ENCODE measurements around the gene SLC25A33. TPM values are rescaled to one million over a fixed set of nuclear protein-coding genes. Genes with fewer than 3 reads are reported as not detected.

SLC25A33 gene
- total and polyA plus RNA-seq, 2 of the 8 experiments (the other 6 are each of a cell fraction or from before 2014, with no cell fraction given): 7.8 to 12.8 TPM

- H3K4me3 ChIP-seq (ENCODE audit: extremely low read depth in 1 of 4, insufficient read depth in 2 of 4, low read depth in 3 of 4, low read length in 4 of 4): no peak overlapping the region
- TF ChIP-seq CREB1 (IDR thresholded peaks at IDR 0.05) (no peak), RBBP5 (IDR thresholded peaks at IDR 0.05; ENCODE audit: borderline replicate concordance, low read depth, low read length) (no peak), PHF8 (conservative IDR thresholded peaks at IDR 0.05; ENCODE audit: low read depth, low read length) (no peak), SP4 (IDR thresholded peaks at IDR 0.05; ENCODE audit: low read length) (no peak), KDM5A (IDR thresholded peaks at IDR 0.05; ENCODE audit: low read length) (no peak)
Measured at GRCh38 chr1:9612871-9613624, 73.8 kb downstream of the SLC25A33 start.

More at GRCh38 chr1:9612871-9613624, 73.8 kb downstream of the SLC25A33 start:
- no peak overlapping the region for H3K14ac ChIP-seq (ENCODE audit: insufficient read length)
- H3K56ac ChIP-seq (replicated peaks; ENCODE audit: insufficient read length, low read depth, low read length): no peak overlapping the region
- H3K9me3 ChIP-seq (ENCODE audit: insufficient read depth in 2 of 2, low read depth in 1 of 2, low read length in 1 of 2): no peaks in the 10 kb centered on the region
- H3K18ac ChIP-seq (ENCODE audit: extremely low read depth, low read length): no peak overlapping the region
- no peak for FAIRE-seq
- no peak overlapping the region for H2AFZ ChIP-seq (ENCODE audit: low read length)
- no peak overlapping the region for H3K4ac ChIP-seq (replicated peaks; ENCODE audit: insufficient read length, low read depth, low read length)
- no peak overlapping the region for H3K9ac ChIP-seq (replicated peaks in 1 of 4; ENCODE audit: extremely low read depth in 1 of 4, low read depth in 3 of 4, low read length in 3 of 4)
- H2BK20ac ChIP-seq (ENCODE audit: low read length): no peak overlapping the region
- H4K5ac ChIP-seq (ENCODE audit: insufficient read length, low read depth, low read length): no peak overlapping the region
- H4K8ac ChIP-seq (ENCODE audit: extremely low read depth, insufficient read depth, low read length): no peak overlapping the region
- H3K23me2 ChIP-seq (ENCODE audit: low read depth, low read length): no peaks in the 10 kb centered on the region
- 93% methylated on average over 20 of the region's 20 CpGs; no CpG with 5 or more reads in 1 of the 2 experiments for WGBS, 2 experiments (ENCODE audit: extremely low coverage in 1 of 2, insufficient coverage in 1 of 2, insufficient read length in 1 of 2, insufficient replicate concordance in 2 of 2, low coverage in 1 of 2, low lambda C conversion rate in 2 of 2, missing lambda C conversion rate in 1 of 2)
- H3K36me3 ChIP-seq (ENCODE audit: control insufficient read depth in 2 of 4, insufficient read depth in 4 of 4, low read length in 3 of 4): peaks cover 4 to 24% (median 17%) of the 10 kb centered on the region in 4 experiments; a peak in 5 of 8 replicates
- H3K79me2 ChIP-seq (ENCODE audit: control insufficient read depth in 1 of 2, insufficient read depth in 2 of 2, low read length in 2 of 2): no peaks in the 10 kb centered on the region
- no peak overlapping the region for H4K91ac ChIP-seq (replicated peaks; ENCODE audit: insufficient read length, low read length)
- no peak overlapping the region for H3K23ac ChIP-seq (ENCODE audit: insufficient read length)
- no peak overlapping the region for H2BK120ac ChIP-seq (replicated peaks; ENCODE audit: low read depth, low read length)
- H3K27me3 ChIP-seq (replicated peaks in 1 of 4; ENCODE audit: control insufficient read depth in 3 of 4, extremely low read depth in 1 of 4, insufficient read depth in 3 of 4, low read length in 3 of 4): no peaks in the 10 kb centered on the region
- ChIA-PET CTCF (ENCODE audit: partially characterized antibody) (interaction anchor here (1.1 to 6.7 kb wide), 6 partner anchors 8 to 108 kb away, joined by 3 to 77 read pairs (median 4); no protein-coding TSS in a partner anchor), POLR2A (ENCODE audit: partially characterized antibody) (interaction anchor here (2.2 kb wide), 1 partner anchor 8 kb away, joined by 7 read pairs; no protein-coding TSS in a partner anchor)
- peak in 1 of 2 experiments; percentile 39 for DNase-seq (ENCODE audit: low read depth in 1 of 2, low spot score in 2 of 2)
- H2BK12ac ChIP-seq (ENCODE audit: low read depth, low read length): no peak overlapping the region
- H3K27ac ChIP-seq (ENCODE audit: low read depth, low read length): no peak overlapping the region
- no peak overlapping the region for H2AK5ac ChIP-seq (ENCODE audit: low read depth, low read length)
- H2BK15ac ChIP-seq (ENCODE audit: low read length): no peak overlapping the region
- peaks cover 0 to 7% of the 10 kb centered on the region in 2 experiments for H4K20me1 ChIP-seq (replicated peaks in 1 of 2; ENCODE audit: control insufficient read depth in 1 of 2, insufficient read depth in 2 of 2, low read length in 2 of 2)
- no peaks in the 10 kb centered on the region; a peak in 1 of 7 replicates for H3K4me1 ChIP-seq (replicated peaks in 1 of 4; ENCODE audit: control insufficient read depth in 3 of 4, insufficient read depth in 4 of 4, low read length in 3 of 4)
- no peak overlapping the region for H3K4me2 ChIP-seq (ENCODE audit: insufficient read depth in 1 of 2, low read depth in 2 of 2, low read length in 2 of 2)
- H3K79me1 ChIP-seq (ENCODE audit: low read depth, low read length): no peaks in the 10 kb centered on the region; the same call in 1 of the 2 replicates
- no peak overlapping the region for H2BK5ac ChIP-seq (ENCODE audit: low read depth, low read length)

Data from H1 (cell line).